Caco-2 (cell line): Measurements from ENCODE around the gene LTN1. TPM values are rescaled to one million over a fixed set of nuclear protein-coding genes. Genes with fewer than 3 reads are reported as not detected.

ENCODE experiments used
- BruUV-seq: library from RNA; stranded (reverse); fragments of 400-500 nt; replicated peaks from 2 replicates; lab custom pipeline; 2021; lab: Mats Ljungman, UMichigan
- CTCF ChIA-PET: fragments of 300-600 bp; sonication (Branson Sonifier 250); formaldehyde crosslinking; loops from one replicate; lab custom pipeline; 2022; ENCODE audit warnings: antibody characterized with exemption; lab: Charles Lee
- POLR2A ChIA-PET: fragments of 300-600 bp; sonication (Branson Sonifier 250); formaldehyde crosslinking; loops from one replicate; lab custom pipeline; 2022; ENCODE audit warnings: antibody characterized with exemption; lab: Charles Lee
- DNase-seq, 2 experiments: peaks; one replicate each; pipeline versions ENCODE4 v3.0.0 to v3.0.0-alpha.2; 2020 to 2022
- H3K27me3 ChIP-seq: replicated peaks from 2 replicates; pipeline ENCODE4 v1.6.0; 2011; ENCODE audit warnings: low read length; ENCODE audit not compliant: control insufficient read depth, insufficient read depth
- H3K36me3 ChIP-seq: 2 replicates; pipeline ENCODE4 v1.5.1; 2011; ENCODE audit warnings: low read length; ENCODE audit not compliant: control insufficient read depth, insufficient read depth
- H3K4me1 ChIP-seq: fragments of 250-450 bp; sonication (Bioruptor Pico); 2 replicates; pipeline ENCODE4 v1.5.1; 2020; ENCODE audit warnings: mild to moderate bottlenecking
- H3K4me3 ChIP-seq: 2 replicates; pipeline ENCODE4 v1.5.1; 2011; ENCODE audit warnings: low read depth, mild to moderate bottlenecking, control low read depth, low read length
- H3K9me3 ChIP-seq: fragments of 250-450 bp; sonication (Bioruptor Pico); 2 replicates; pipeline ENCODE4 v1.5.1; 2020; ENCODE audit warnings: mild to moderate bottlenecking, moderate library complexity
- H3K27ac Mint-ChIP-seq: one replicate; pipeline ENCODE4 v1.8.0; 2022; ENCODE audit warnings: mixed read lengths; ENCODE audit not compliant: unreplicated experiment
- H3K27me3 Mint-ChIP-seq: one replicate; pipeline ENCODE4 v1.8.0; 2022; ENCODE audit warnings: mixed read lengths; ENCODE audit not compliant: insufficient read depth, unreplicated experiment
- H3K36me3 Mint-ChIP-seq: one replicate; pipeline ENCODE4 v1.8.0; 2022; ENCODE audit warnings: mild to moderate bottlenecking, mixed read lengths; ENCODE audit not compliant: insufficient read depth, unreplicated experiment
- H3K4me1 Mint-ChIP-seq: one replicate; pipeline ENCODE4 v1.8.0; 2022; ENCODE audit warnings: low read depth, mixed read lengths; ENCODE audit not compliant: unreplicated experiment
- H3K4me3 Mint-ChIP-seq: one replicate; pipeline ENCODE4 v1.8.0; 2022; ENCODE audit warnings: mild to moderate bottlenecking, moderate library complexity, mixed read lengths; ENCODE audit not compliant: unreplicated experiment
- H3K9me3 Mint-ChIP-seq: one replicate; pipeline ENCODE4 v1.8.0; 2022; ENCODE audit warnings: mixed read lengths; ENCODE audit not compliant: unreplicated experiment
- intact Hi-C: fragments of 100-400 bp; cut with micrococcal nuclease; formaldehyde crosslinking; loops from one replicate; pipeline ENCODE4 v1.10.0; 2022; ENCODE audit not compliant: unreplicated experiment
- total RNA-seq: library from RNA; stranded (reverse); gene quantifications from 2 replicates; pipeline ENCODE4 v1.2.3, GENCODE V29; 2022
- TF ChIP-seq, protein P1 (sequence below), 2 experiments: fragments of 200-600 bp in 1 of 2; IDR thresholded peaks; 1 replicate in 1 of 2; 2 replicates in 1 of 2; pipeline versions ENCODE4 v1.5.1 to v1.8.0; 2011 to 2022; ENCODE audit warnings: antibody characterized with exemption in 1 of 2, control low read depth in 1 of 2, inconsistent platforms in 1 of 2, low read depth in 1 of 2, low read length in 1 of 2, mild to moderate bottlenecking in 1 of 2, moderate library complexity in 1 of 2; ENCODE audit not compliant: insufficient read depth in 1 of 2, severe bottlenecking in 1 of 2, unreplicated experiment in 1 of 2

Gene LTN1
- total RNA-seq, 1 experiment from 2014 or later, result 25.4 TPM

DNA sequence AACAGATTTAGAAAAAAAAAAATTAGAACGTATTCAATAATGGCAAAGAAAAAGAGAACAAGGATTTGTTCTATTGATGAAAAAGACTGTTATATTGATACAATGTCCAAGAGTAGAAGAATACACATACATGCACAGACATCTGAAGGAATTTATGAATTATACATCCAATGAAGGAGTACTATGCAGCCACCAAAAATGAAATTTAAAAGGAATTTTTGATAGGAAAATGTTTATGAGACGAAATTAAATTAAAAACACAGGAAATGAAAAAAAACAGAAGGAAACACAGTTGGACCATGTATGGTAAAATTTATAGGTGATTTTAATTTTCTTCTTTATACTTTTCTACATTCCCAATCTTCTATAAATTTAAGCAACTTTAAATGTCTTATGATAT is 110.3 kb downstream of the LTN1 start:
- TF ChIP-seq, protein P1, sequence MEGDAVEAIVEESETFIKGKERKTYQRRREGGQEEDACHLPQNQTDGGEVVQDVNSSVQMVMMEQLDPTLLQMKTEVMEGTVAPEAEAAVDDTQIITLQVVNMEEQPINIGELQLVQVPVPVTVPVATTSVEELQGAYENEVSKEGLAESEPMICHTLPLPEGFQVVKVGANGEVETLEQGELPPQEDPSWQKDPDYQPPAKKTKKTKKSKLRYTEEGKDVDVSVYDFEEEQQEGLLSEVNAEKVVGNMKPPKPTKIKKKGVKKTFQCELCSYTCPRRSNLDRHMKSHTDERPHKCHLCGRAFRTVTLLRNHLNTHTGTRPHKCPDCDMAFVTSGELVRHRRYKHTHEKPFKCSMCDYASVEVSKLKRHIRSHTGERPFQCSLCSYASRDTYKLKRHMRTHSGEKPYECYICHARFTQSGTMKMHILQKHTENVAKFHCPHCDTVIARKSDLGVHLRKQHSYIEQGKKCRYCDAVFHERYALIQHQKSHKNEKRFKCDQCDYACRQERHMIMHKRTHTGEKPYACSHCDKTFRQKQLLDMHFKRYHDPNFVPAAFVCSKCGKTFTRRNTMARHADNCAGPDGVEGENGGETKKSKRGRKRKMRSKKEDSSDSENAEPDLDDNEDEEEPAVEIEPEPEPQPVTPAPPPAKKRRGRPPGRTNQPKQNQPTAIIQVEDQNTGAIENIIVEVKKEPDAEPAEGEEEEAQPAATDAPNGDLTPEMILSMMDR (IDR thresholded peaks at IDR 0.05; ENCODE audit: insufficient read depth in 1 of 2, low read depth in 1 of 2, low read length in 1 of 2, severe bottlenecking in 1 of 2, unreplicated experiment in 1 of 2), result no peak
- Mint-ChIP-seq H3K27me3 (peaks cover 1% of the 10 kb centered on the region), H3K27ac (no peak overlapping the region), H3K9me3 (no peaks in the 10 kb centered on the region), H3K4me1 (no peaks in the 10 kb centered on the region), H3K4me3 (no peak overlapping the region), H3K36me3 (peaks cover 17% of the 10 kb centered on the region)
- Histone ChIP-seq H3K9me3 (no peaks in the 10 kb centered on the region), H3K27me3 (no peaks in the 10 kb centered on the region), H3K36me3 (no peaks in the 10 kb centered on the region), H3K4me1 (0 out of 2 replicates have a peak, but pooled peaks cover 8% of the 10 kb centered on the region), H3K4me3 (no peak overlapping the region)
- DNase-seq, result no peak
- ChIA-PET CTCF (no interaction called here), POLR2A (no interaction called here)
- intact Hi-C loops, result no loop called here
- BruUV-seq, result no TSS peak

Other genes with a start within 250 kb of the LTN1 start
- 13.1 and 16.9 TPM in 2 replicates for gene RWDD2B, start 26.5 kb upstream of the LTN1 start, total RNA-seq
- 24.2 and 27.0 TPM in 2 replicates for gene USP16, start 31.8 kb upstream of the LTN1 start, total RNA-seq
- 269 and 302 TPM in 2 replicates for gene CCT8, start 80.8 kb upstream of the LTN1 start, total RNA-seq
- 8.2 and 9.9 TPM in 2 replicates for gene MAP3K7CL, start 137.8 kb upstream of the LTN1 start, total RNA-seq